GM23248 (cell line): ENCODE measurements around the gene PLEKHA1. TPM values are rescaled to one million over a fixed set of nuclear protein-coding genes. Genes with fewer than 3 reads are reported as not detected.
A peak's percentile ranks its signal among the peaks of the same experiment; 100 is the strongest.

Experiments
- DNase-seq: peaks from one replicate; pipeline ENCODE4 v3.0.0-alpha.2; 2015
- H2AFZ ChIP-seq: fragments of 200-600 bp; sonication (generic); 2 replicates; pipeline ENCODE4 v1.6.1; 2016; ENCODE audit warnings: antibody characterized with exemption
- H3F3A ChIP-seq: fragments of 200-600 bp; sonication (generic); 2 replicates; pipeline ENCODE4 v1.6.1; 2016; ENCODE audit warnings: mild to moderate bottlenecking, antibody characterized with exemption, mixed run types; ENCODE audit not compliant: insufficient read depth
- H3K27ac ChIP-seq: fragments of 200-600 bp; sonication (generic); 2 replicates; pipeline ENCODE4 v1.5.1; 2016; ENCODE audit warnings: mild to moderate bottlenecking
- H3K27me3 ChIP-seq: fragments of 200-600 bp; sonication (generic); replicated peaks from 2 replicates; pipeline ENCODE4 v1.6.1; 2016; ENCODE audit warnings: mild to moderate bottlenecking; ENCODE audit not compliant: insufficient read depth
- H3K36me3 ChIP-seq: fragments of 200-600 bp; sonication (generic); 2 replicates; pipeline ENCODE4 v1.6.1; 2016; ENCODE audit warnings: low read depth, mild to moderate bottlenecking
- H3K4me1 ChIP-seq: fragments of 200-600 bp; sonication (generic); 2 replicates; pipeline ENCODE4 v1.6.1; 2016; ENCODE audit warnings: mild to moderate bottlenecking; ENCODE audit not compliant: insufficient read depth
- H3K4me2 ChIP-seq: fragments of 200-600 bp; sonication (generic); one replicate; pipeline ENCODE4 v1.6.1; 2016; ENCODE audit warnings: mild to moderate bottlenecking; ENCODE audit not compliant: unreplicated experiment
- H3K4me3 ChIP-seq: fragments of 200-600 bp; sonication (generic); 2 replicates; pipeline ENCODE4 v1.5.1; 2016; ENCODE audit warnings: mild to moderate bottlenecking
- H3K79me2 ChIP-seq: fragments of 200-600 bp; sonication (generic); 2 replicates; pipeline ENCODE4 v1.6.1; 2016; ENCODE audit warnings: mild to moderate bottlenecking; ENCODE audit not compliant: insufficient read depth
- H3K9ac ChIP-seq: fragments of 200-600 bp; sonication (generic); 2 replicates; pipeline ENCODE4 v1.6.1; 2016; ENCODE audit warnings: mild to moderate bottlenecking
- H3K9me2 ChIP-seq: fragments of 200-600 bp; sonication (generic); 2 replicates; pipeline ENCODE4 v1.6.1; 2016; ENCODE audit warnings: mixed run types, mild to moderate bottlenecking, moderate library complexity; ENCODE audit not compliant: insufficient read depth
- H3K9me3 ChIP-seq: fragments of 200-600 bp; sonication (generic); one replicate; pipeline ENCODE4 v1.6.1; 2017; ENCODE audit warnings: low read depth
- H4K20me1 ChIP-seq: fragments of 200-600 bp; sonication (generic); 2 replicates; pipeline ENCODE4 v1.6.0; 2016; ENCODE audit not compliant: insufficient read depth
- EZH2 ChIP-seq: fragments of 200-600 bp; sonication (generic); IDR thresholded peaks from 2 replicates; pipeline ENCODE4 v1.6.1; 2018; ENCODE audit warnings: antibody characterized with exemption, mild to moderate bottlenecking; ENCODE audit not compliant: insufficient read depth, poor library complexity, severe bottlenecking
- EZH2phosphoT487 ChIP-seq: fragments of 200-600 bp; sonication (generic); IDR thresholded peaks from 2 replicates; pipeline ENCODE4 v1.6.1; 2018; ENCODE audit warnings: antibody characterized with exemption, moderate library complexity, mild to moderate bottlenecking, low read depth; ENCODE audit not compliant: insufficient read depth
- WGBS, 2 experiments: methylation state at CpG; one replicate each; pipeline ENCODE4 v1.1.6; 2015 to 2017; ENCODE audit warnings: low lambda C conversion rate in 2 of 2, low coverage in 1 of 2; ENCODE audit errors: missing lambda C conversion rate in 2 of 2; 5-methylcytosine and 5-hydroxymethylcytosine counted together
- in situ Hi-C: fragments of 300-500 bp; cut with MboI; formaldehyde crosslinking; loops from 2 replicates; pipeline ENCODE4 v1.15.0; 2020
- polyA plus RNA-seq: library from polyadenylated mRNA; unstranded; fragments of >200 nt; fragmentation: Nextera tagmentation; extraction: Ambion mirVana; gene quantifications from 2 replicates; pipeline ENCODE4 v1.2.1, GENCODE V29; 2016
- total RNA-seq: library from RNA; depleted of rRNA; stranded (reverse); fragments of >200 nt; shearing (Covaris generic); gene quantifications from 2 replicates; pipeline ENCODE4 v1.2.3, GENCODE V29; 2014

The PLEKHA1 gene
- total and polyA plus RNA-seq, 2 experiments from 2014 or later: 28.7 to 41.0 TPM

DNA sequence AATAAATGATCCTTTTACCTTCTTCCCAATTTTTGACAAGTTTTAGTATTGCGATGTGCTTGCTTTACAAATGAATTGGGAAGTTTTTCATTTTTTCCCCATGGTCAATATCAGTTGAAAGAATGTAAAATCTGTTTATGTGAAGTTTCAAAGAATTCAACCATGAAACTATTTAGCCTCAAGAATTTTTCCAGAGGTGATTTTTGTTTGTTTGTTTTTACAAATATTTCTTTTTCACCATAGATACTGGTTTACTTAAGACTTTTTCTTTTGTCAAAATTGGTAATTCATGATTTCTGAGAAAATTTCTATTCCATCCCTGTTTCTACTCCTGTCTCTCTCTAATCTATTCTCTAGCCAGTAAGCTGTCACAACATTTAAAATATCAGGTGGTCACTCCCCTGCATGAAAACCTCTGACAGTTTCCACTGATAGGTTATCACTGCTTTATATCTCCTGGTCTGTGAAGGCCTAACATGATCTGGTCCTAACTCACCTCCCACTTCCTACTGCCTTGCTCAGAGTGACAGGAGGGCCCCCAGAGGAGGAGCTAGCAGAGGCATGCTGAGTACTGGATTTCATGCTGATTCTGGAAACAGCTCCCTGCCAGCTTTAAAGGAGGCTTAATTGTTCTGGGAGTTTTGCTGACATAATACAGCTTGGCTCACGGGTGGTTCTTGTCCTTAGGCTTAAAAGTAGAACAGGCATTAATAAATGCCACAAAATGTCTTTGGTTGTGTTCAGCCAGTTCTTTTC is 72.3 kb downstream of the PLEKHA1 start:
- 61 to 63% methylated on average over 2 of the region's 2 CpGs for WGBS, 2 experiments
- in situ Hi-C loops: loop anchor here (10.0 kb wide), 1 partner anchor 118 kb away; the partner anchor contains the start of gene DMBT1
- no peaks in the 10 kb centered on the region for H3K36me3 ChIP-seq

DNA sequence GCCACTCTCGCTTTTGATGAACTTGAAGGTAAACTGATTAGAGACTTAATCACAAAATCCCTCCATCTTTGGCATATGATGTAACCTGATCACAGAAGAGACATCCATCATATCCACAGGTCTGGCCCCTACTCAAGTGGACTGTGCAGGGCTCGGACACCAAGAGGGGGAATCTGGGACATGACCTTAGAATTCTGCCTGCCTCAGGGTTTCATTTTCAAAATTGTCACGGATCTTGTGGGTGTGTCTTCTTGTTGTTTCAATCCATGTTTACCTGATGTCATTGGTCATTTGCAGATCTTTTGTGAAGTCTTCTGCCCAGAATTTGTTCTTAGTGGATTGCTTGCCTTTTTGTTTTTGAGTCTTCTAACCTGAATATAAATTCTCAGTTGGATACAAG is 74.1 kb downstream of the PLEKHA1 start:
- Histone ChIP-seq H3K4me3 (no peak overlapping the region), H3K4me2 (no peak overlapping the region), H2AFZ (no peak overlapping the region), H3K27me3 (no peaks in the 10 kb centered on the region), H3K27ac (no peak overlapping the region), H3K79me2 (no peaks in the 10 kb centered on the region), H3K9me2 (no peaks in the 10 kb centered on the region), H3K4me1 (no peaks in the 10 kb centered on the region), H4K20me1 (no peaks in the 10 kb centered on the region), H3F3A (no peaks in the 10 kb centered on the region), H3K9me3 (no peaks in the 10 kb centered on the region), H3K9ac (no peak overlapping the region), H3K36me3 (no peaks in the 10 kb centered on the region)
- in situ Hi-C loops: loop anchor here (10.0 kb wide), 1 partner anchor 116 kb away; the partner anchor contains the start of gene DMBT1
- no peak for TF ChIP-seq EZH2phosphoT487
- no peak for TF ChIP-seq EZH2
- 80 to 81% methylated on average over 3 of the region's 3 CpGs for whole genome bisulfite sequencing, 2 experiments
- DNase-seq: no peak

More for the DNA sequence above, 72.3 kb downstream of the PLEKHA1 start:
- Histone ChIP-seq H3K9ac (no peak overlapping the region), H3F3A (no peaks in the 10 kb centered on the region), H3K27me3 (no peaks in the 10 kb centered on the region), H3K4me2 (no peak overlapping the region), H3K9me3 (no peaks in the 10 kb centered on the region), H3K4me3 (no peak overlapping the region), H3K4me1 (peaks cover 7% of the 10 kb centered on the region), H3K9me2 (no peaks in the 10 kb centered on the region), H4K20me1 (no peaks in the 10 kb centered on the region), H3K79me2 (no peaks in the 10 kb centered on the region), H3K27ac (no peak overlapping the region), H2AFZ (no peak overlapping the region)
- TF ChIP-seq EZH2 (no peak), EZH2phosphoT487 (no peak)
- peak; percentile 12 for DNase-seq

DNA sequence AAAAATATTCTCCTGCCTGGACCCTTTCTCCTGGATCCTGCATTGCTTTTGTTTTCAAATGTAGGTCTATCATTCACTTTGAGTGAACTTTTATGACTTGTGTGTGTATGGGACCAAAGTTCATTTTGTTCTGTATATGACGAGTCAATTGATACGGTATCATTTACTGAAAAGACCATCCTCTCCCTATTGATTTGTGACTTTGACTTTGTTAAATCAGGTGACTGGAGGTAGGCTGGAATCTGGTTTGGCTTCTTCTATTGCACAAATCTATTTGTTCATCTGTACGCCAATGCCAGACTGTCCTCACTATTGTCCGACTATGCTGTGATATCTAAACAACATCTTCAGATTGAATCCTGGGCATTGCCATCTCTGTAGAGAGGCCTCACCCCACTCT is 74.6 kb downstream of the PLEKHA1 start:
- no peaks in the 10 kb centered on the region for H4K20me1 ChIP-seq
- in situ Hi-C loops: loop anchor here (10.0 kb wide), 1 partner anchor 116 kb away; the partner anchor contains the start of gene DMBT1
- H3K27ac ChIP-seq: no peak overlapping the region
- no peaks in the 10 kb centered on the region for H3K4me1 ChIP-seq
- no peaks in the 10 kb centered on the region for H3K36me3 ChIP-seq
- no peaks in the 10 kb centered on the region for H3K27me3 ChIP-seq
- H3F3A ChIP-seq: no peaks in the 10 kb centered on the region
- no peak overlapping the region for H3K9ac ChIP-seq
- no peak overlapping the region for H3K4me2 ChIP-seq
- TF ChIP-seq EZH2phosphoT487 (no peak), EZH2 (no peak)
- no peaks in the 10 kb centered on the region for H3K9me2 ChIP-seq
- H3K4me3 ChIP-seq: no peak overlapping the region
- H3K79me2 ChIP-seq: no peaks in the 10 kb centered on the region
- no peak overlapping the region for H2AFZ ChIP-seq
- H3K9me3 ChIP-seq: no peaks in the 10 kb centered on the region
- WGBS, 2 experiments: 95 to 96% methylated on average over 4 of the region's 4 CpGs
- DNase-seq: no peak

DNA sequence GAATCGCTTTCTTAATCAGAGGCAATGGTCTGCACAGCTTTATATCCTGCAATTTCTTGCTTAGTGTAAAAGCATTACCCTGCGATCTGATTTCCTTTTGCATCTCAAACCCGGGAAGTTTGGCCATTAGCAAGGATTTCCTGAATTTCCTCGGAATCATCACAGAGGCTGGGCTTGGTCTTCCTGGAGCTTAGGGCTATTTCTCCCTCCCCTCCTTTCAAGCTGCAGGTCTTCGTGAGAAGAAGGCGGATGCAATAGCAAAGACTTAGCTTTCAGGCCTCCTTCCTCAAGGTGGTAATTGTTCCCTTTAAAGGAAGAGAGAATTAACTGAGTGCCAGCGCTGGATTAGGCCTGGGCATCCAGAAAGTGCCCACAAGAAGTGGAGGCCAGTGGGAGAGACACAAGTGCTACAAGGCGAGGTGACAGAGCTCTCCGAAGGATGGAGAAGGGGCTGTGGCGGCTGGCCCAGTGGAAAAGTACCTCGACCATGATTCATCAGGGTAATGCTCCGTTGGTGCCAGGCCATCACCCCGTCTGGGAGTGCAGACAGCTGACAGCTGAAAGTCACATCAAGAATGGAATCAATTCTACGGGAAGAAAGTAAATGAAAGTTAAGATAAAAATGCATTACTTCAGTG is 76.0 kb downstream of the PLEKHA1 start:
- Histone ChIP-seq H3K27ac (no peak overlapping the region), H3K4me1 (no peaks in the 10 kb centered on the region), H3K9me2 (no peaks in the 10 kb centered on the region), H3F3A (no peaks in the 10 kb centered on the region), H4K20me1 (no peaks in the 10 kb centered on the region), H3K27me3 (no peaks in the 10 kb centered on the region), H3K9ac (no peak overlapping the region), H3K79me2 (no peaks in the 10 kb centered on the region), H3K36me3 (no peaks in the 10 kb centered on the region), H3K4me2 (no peak overlapping the region), H2AFZ (no peak overlapping the region), H3K4me3 (no peak overlapping the region), H3K9me3 (no peaks in the 10 kb centered on the region)
- 81 to 84% methylated on average over 14 of the region's 14 CpGs for WGBS, 2 experiments
- in situ Hi-C loops: no loop called here
- TF ChIP-seq EZH2 (no peak), EZH2phosphoT487 (no peak)
- DNase-seq: no peak
